Heart left ventricle (tissue), 16 donors: ENCODE measurements around the gene SERHL2. TPM values are rescaled to one million over a fixed set of nuclear protein-coding genes. Genes with fewer than 3 reads are reported as not detected.
A peak's percentile ranks its signal among the peaks of the same experiment; 100 is the strongest.
"Not testable (repeated sequence)": the region's sequence is repeated elsewhere in the genome, so short reads cannot be mapped to it uniquely, and the experiment has no call there.

ENCODE experiments used
- ATAC-seq, 4 donors: fragments of 200-7000 bp; cut with Tn5 transposase; one replicate each; pipeline ENCODE4 v1.9.1; 2020 to 2022; ENCODE audit warnings: moderate library complexity in 4 of 4, mild to moderate bottlenecking in 3 of 4, moderate number of reproducible peaks in 1 of 4
- DNase-seq, 5 donors: peaks; one replicate each; pipeline ENCODE4 v3.0.0-alpha.2; 2020
- H3K27ac ChIP-seq, 12 donors: fragments of 200-600 bp; sonication (generic) in 4 of 12; one replicate each; pipeline versions ENCODE4 v1.5.0 to v1.8.0; 2016 to 2022; ENCODE audit warnings: mild to moderate bottlenecking in 2 of 12
- H3K27me3 ChIP-seq, 9 donors: fragments of 200-600 bp; sonication (generic) in 2 of 9; one replicate each; pipeline versions ENCODE4 v1.5.1 to v1.8.0; 2016 to 2022; ENCODE audit warnings: mild to moderate bottlenecking in 3 of 9
- H3K36me3 ChIP-seq, 9 donors: fragments of 200-600 bp; sonication (generic) in 2 of 9; one replicate each; pipeline versions ENCODE4 v1.5.0 to v1.8.0; 2018 to 2022; ENCODE audit warnings: mild to moderate bottlenecking in 2 of 9
- H3K4me1 ChIP-seq, 12 donors: fragments of 200-600 bp; sonication (generic) in 4 of 12; one replicate each; pipeline versions ENCODE4 v1.5.0 to v1.8.0; 2016 to 2022; ENCODE audit warnings: mild to moderate bottlenecking in 3 of 12
- H3K4me3 ChIP-seq, 12 donors: fragments of 200-600 bp; sonication (generic) in 4 of 12; one replicate each; pipeline versions ENCODE4 v1.5.0 to v1.8.0; 2017 to 2022; ENCODE audit warnings: mild to moderate bottlenecking in 9 of 12, moderate library complexity in 4 of 12
- H3K9me3 ChIP-seq, 12 donors: fragments of 200-600 bp; sonication (generic) in 4 of 12; one replicate each; pipeline versions ENCODE4 v1.5.0 to v1.8.0; 2016 to 2022; ENCODE audit warnings: mild to moderate bottlenecking in 1 of 12
- POLR2A ChIP-seq, 2 donors: fragments of 450-650 bp; IDR thresholded peaks; one replicate each; pipeline ENCODE4 v1.6.1; 2017; ENCODE audit warnings: antibody characterized with exemption in 2 of 2, mild to moderate bottlenecking in 2 of 2, moderate library complexity in 2 of 2
- WGBS, 4 donors: extraction: QIAGEN DNeasy Blood & Tissue Kit in 2 of 4; methylation state at CpG; one replicate each; pipeline versions ENCODE4 v1.1.5 to v1.1.7; 2013 to 2018; 5-methylcytosine and 5-hydroxymethylcytosine counted together
- intact Hi-C, 10 donors: fragments of 100-400 bp; cut with DNase I; formaldehyde crosslinking; loops; one replicate each; pipeline versions ENCODE4 v1.11.1 to v1.14.2; 2022
- polyA plus RNA-seq, 2 donors: library from polyadenylated mRNA; stranded (reverse); fragments of 200-250 nt; gene quantifications; one replicate each; pipeline ENCODE4 v1.2.3, GENCODE V29; 2013
- total RNA-seq, 9 donors: library from RNA; depleted of rRNA in 2 of 9; stranded (reverse); fragments of >200 nt in 2 of 9; fragmentation: NEBNext Ultra II Directional in 3 of 9; extraction: Animal tissue kit (Norgen Biotek cat#: 25700) in 3 of 9; gene quantifications; one replicate each; pipeline versions ENCODE4 v1.1.0 to v1.2.4, GENCODE V29; 2016 to 2023
- TF ChIP-seq, protein P1 (sequence below), 12 donors: fragments of 200-600 bp; sonication (generic) in 4 of 12; IDR thresholded peaks; one replicate each; pipeline versions ENCODE4 v1.5.0 to v1.8.0; 2018 to 2022; ENCODE audit warnings: antibody characterized with exemption in 12 of 12, mild to moderate bottlenecking in 5 of 12
- donor health status: ischemic (EF 13 %, LVEDD 7.1; RV severe dilation, severe dysfunction).
- donor health status: healthy with polysubstance abuse.
- donor health status: DM: no; HTN: yes; CAD: no.
- donor health status: DM: no; HTN: no; CAD: no.
- donor health status: ischemic (EF 25% LVEDD 6.9; RV normal size, moderate dysfunction).
- donor health status: ischemic (EF 25% LVEDD 5.7; RV mildly dilated, moderate dysfunction).
- donor health status: healthy.
- donor health status: DM: yes; HTN: yes; CAD: no.
- donor health status: ischemic (EF 35%, LVEDD 5.7; RV mildly dilated, moderate dysfunction).
- donor health status: nonischemic (EF 11% LVEDD 7.7; RV severe dilation, severe dysfunction).
- donor health status: DM: yes; HTN: yes; CAD: no.
- donor health status: PGD.
- donor health status: ischemic (EF 29% LVEDD 5.4; RV normal size, mild dysfunction).
- donor health status: nonischemic (EF 23%, LVEDD 6.1; RV moderate dilation, normal function).

The SERHL2 gene
- total and polyA plus RNA-seq, 11 donors = 0.90 to 5.3 (median 3.4) TPM

DNA sequence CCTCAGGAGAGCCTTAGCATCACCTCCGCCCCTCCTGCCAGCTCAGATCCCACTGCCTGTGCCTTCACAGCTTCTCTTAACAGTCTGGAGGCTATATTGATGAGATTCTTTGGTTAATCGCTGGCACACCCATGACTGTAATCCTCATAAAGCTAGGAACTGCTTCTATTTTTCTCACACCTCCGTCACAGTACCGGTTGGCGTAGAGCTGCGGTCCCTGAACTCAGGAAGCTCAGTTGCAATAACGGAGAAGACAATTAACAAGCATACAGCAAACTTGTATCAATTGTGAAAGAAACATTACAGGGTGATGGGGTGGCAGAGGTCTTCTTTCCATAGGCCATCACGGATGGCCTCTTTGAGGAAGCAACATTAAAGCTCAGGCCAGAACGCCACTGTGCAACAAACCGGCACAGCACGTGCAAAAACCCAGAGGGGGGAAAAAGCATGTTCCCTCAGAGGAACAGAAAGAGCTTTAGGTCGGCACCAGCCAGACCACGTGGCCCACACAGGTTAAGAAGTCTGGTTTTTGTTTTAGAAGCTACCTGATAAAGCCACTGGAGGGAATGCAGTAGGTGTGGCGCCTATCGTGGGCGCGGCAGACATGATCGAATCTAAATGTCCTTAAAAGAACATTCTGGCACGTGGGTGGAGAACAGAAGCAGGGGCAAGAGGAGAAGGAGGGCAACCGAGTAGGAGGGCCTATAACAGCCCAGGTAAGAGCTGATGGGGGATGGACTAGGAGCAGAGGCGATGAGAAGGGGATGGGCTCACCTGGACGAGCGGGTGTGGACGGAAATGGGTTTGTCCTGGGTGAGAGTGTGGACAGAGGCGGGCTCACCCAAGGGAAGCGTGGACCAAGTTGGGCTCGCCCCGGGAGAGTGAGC, 34.9 kb upstream of the SERHL2 start:
- not testable (repeated sequence) for H3K27me3 ChIP-seq, H3K9me3 ChIP-seq, DNase-seq
- Histone ChIP-seq H3K4me1 (peaks cover 0 to 25% (median 10%) of the 10 kb centered on the region in 12 donors), H3K4me3 (peak overlapping the region; percentile 61 to 98 (median 90)), H3K36me3 (peaks cover 0 to 38% (median 21%) of the 10 kb centered on the region in 9 donors), H3K27ac (peak overlapping the region in 10 of 12 donors; percentile 57 to 91 (median 77))
- intact Hi-C loops = loop anchor here in 1 of 10 donors (5.0 to 10.0 kb wide), 2 partner anchors 68 to 96 kb away; partner anchors contain the start of gene POLDIP3
- WGBS, 4 donors = 3 to 23% (median 21%) methylated on average over 6 to 18 of the region's 28 CpGs
- ATAC-seq = peak in 2 of 4 donors; percentile 5 to 39

DNA sequence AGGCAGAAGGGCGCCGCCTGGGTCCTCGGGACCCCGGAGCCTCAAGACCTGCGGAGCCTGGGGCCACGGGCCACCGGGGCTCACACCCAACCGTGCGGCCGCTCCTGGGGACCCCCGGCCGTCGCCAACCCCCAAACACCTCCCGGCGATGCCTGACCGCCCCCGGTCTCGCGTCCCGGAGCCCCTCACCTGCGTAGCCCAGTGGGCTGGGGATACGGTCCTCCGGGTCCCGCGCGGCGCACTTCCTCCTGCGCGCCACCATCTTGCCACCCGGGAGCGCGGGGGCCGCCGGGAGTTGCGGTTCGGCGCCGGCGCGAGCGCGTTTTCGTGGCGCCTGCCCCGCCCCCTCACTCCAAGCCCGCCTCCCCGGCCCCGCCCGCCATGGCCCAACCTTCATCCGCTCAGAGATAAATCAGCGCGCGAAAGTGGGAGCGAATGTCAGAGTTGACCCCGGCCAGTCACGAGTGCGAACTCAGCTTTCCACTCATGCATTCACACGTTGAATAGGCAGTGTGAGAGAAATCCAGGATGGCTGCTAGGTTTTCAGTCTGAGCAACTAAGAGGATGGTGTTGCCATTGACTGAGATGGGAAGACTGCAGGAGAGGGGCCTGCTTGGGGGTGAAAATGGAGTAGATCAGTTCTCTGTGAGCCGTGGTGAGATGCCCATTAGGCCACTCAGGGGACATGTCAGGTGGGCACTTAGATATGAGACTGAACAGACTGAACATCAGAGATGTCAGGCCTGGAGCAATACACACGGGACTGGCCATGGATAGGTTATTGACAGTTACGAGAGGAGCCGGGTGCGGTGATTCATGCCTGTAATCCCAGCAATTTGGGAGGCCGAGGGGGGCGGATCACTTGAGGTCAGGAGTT, 34.0 kb upstream of the SERHL2 start, which contains the start of gene RRP7A:
Gene RRP7A (minus strand): TSS at position 272 of the 877 bp plus-strand sequence. CDS start 10 bp downstream, at position 262.
- H3K27ac ChIP-seq = peak within 1 kb of the TSS in 10 of 12 donors; percentile 57 to 91 (median 77)
- peaks cover 0 to 29% (median 16%) of the 10 kb centered on the region in 9 donors for H3K36me3 ChIP-seq
- 5 to 23% (median 8%) methylated on average over 15 to 65 of the region's 65 CpGs for WGBS, 4 donors
- peak within 1 kb of the TSS; percentile 61 to 98 (median 90) for H3K4me3 ChIP-seq
- no peaks in the 10 kb centered on the region for H3K9me3 ChIP-seq
- ATAC-seq = peak; percentile 80 to 97 (median 94)
- DNase-seq = peak; percentile 79 to 93 (median 85)
- peaks cover 0 to 25% (median 10%) of the 10 kb centered on the region in 12 donors for H3K4me1 ChIP-seq
- intact Hi-C loops = loop anchor here in 1 of 10 donors (5.0 to 10.0 kb wide), 2 partner anchors 68 to 95 kb away; partner anchors contain the start of gene POLDIP3
- H3K27me3 ChIP-seq = no peaks in the 10 kb centered on the region
- TF ChIP-seq, protein P1, sequence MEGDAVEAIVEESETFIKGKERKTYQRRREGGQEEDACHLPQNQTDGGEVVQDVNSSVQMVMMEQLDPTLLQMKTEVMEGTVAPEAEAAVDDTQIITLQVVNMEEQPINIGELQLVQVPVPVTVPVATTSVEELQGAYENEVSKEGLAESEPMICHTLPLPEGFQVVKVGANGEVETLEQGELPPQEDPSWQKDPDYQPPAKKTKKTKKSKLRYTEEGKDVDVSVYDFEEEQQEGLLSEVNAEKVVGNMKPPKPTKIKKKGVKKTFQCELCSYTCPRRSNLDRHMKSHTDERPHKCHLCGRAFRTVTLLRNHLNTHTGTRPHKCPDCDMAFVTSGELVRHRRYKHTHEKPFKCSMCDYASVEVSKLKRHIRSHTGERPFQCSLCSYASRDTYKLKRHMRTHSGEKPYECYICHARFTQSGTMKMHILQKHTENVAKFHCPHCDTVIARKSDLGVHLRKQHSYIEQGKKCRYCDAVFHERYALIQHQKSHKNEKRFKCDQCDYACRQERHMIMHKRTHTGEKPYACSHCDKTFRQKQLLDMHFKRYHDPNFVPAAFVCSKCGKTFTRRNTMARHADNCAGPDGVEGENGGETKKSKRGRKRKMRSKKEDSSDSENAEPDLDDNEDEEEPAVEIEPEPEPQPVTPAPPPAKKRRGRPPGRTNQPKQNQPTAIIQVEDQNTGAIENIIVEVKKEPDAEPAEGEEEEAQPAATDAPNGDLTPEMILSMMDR (IDR thresholded peaks at IDR 0.05) = peak in 2 of 12 donors; percentile 12 to 13
- peak in 1 of 2 donors; percentile 79 for TF ChIP-seq POLR2A (IDR thresholded peaks at IDR 0.05)

DNA sequence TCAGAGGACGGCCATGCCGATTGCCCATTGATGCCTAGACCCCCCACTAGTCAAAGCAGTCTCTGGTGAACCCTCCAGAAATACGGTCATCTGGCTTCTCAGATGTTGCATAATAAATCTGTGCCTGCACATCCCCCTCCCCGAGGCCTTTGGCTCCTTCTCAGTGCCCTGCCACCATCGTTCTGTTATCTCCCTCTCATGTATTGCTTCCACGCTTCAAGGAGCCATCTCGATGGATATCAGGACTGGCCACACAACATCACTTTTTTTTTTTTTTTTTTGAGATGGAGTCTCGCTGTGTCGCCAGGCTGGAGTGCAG, 32.6 kb upstream of the SERHL2 start:
- Histone ChIP-seq H3K4me3 (no peak overlapping the region), H3K9me3 (no peaks in the 10 kb centered on the region), H3K36me3 (peaks cover 0 to 17% (median 10%) of the 10 kb centered on the region in 9 donors), H3K27ac (no peak overlapping the region), H3K4me1 (peaks cover 0 to 20% (median 8%) of the 10 kb centered on the region in 12 donors), H3K27me3 (no peaks in the 10 kb centered on the region)
- no peak for ATAC-seq
- TF ChIP-seq, protein P1 (IDR thresholded peaks at IDR 0.05) = no peak
- TF ChIP-seq POLR2A (IDR thresholded peaks at IDR 0.05) = no peak
- 87 to 91% (median 89%) methylated on average over 9 of the region's 9 CpGs for WGBS, 4 donors
- DNase-seq = no peak
- intact Hi-C loops = no loop called here

DNA sequence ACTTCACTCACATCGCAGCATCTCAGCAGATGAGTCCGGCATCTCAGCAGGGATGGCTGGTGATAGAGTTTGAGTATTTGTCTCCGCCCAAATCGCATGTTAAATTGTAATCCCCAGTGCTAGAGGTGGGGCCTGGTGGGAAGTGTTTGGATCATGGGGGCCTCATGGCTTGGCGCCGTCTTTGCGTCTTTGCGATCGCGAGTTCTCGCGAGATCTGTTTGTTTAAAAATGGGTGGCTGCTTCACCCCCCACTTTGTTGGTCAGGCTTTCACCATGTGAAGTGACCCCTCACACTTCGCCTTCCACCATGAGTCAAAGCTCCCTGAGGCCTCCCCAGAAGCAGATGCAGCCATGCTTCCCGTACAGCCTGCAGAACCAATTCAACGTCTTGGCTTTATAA, 31.2 kb upstream of the SERHL2 start:
- 94 to 97% (median 96%) methylated on average over 15 of the region's 15 CpGs for WGBS, 4 donors
- H3K36me3 ChIP-seq = peaks cover 0 to 4% (median 0%) of the 10 kb centered on the region in 9 donors
- peaks cover 0 to 17% (median 8%) of the 10 kb centered on the region in 12 donors for H3K4me1 ChIP-seq
- no peaks in the 10 kb centered on the region for H3K27me3 ChIP-seq
- no peak overlapping the region for H3K4me3 ChIP-seq
- ATAC-seq (no peak), DNase-seq (no peak)
- H3K9me3 ChIP-seq = no peaks in the 10 kb centered on the region
- H3K27ac ChIP-seq = no peak overlapping the region
- TF ChIP-seq, protein P1 (IDR thresholded peaks at IDR 0.05) = no peak
- no peak for TF ChIP-seq POLR2A (IDR thresholded peaks at IDR 0.05)
- intact Hi-C loops = no loop called here
